HUES48 (cell line): ENCODE measurements around the gene RSRP1.

Experiments
- H3K27ac ChIP-seq: one replicate; pipeline ENCODE4 v1.7.0; 2013; ENCODE audit warnings: low read depth, low read length, inconsistent platforms
- H3K27me3 ChIP-seq: 2 replicates; pipeline ENCODE4 v1.6.1; 2013; ENCODE audit warnings: mild to moderate bottlenecking, low read length; ENCODE audit not compliant: control insufficient read depth, insufficient read depth
- H3K36me3 ChIP-seq: 2 replicates; pipeline ENCODE4 v1.6.1; 2013; ENCODE audit warnings: low read length; ENCODE audit not compliant: control insufficient read depth, insufficient read depth
- H3K4me1 ChIP-seq: 2 replicates; pipeline ENCODE4 v1.6.1; 2013; ENCODE audit warnings: mild to moderate bottlenecking, low read length; ENCODE audit not compliant: control insufficient read depth, insufficient read depth
- H3K4me3 ChIP-seq: 2 replicates; pipeline ENCODE4 v1.5.1; 2013; ENCODE audit warnings: mild to moderate bottlenecking, low read depth, low read length
- H3K9ac ChIP-seq: 2 replicates; pipeline ENCODE4 v1.6.1; 2013; ENCODE audit warnings: mild to moderate bottlenecking, low read depth, low read length, moderate library complexity
- H3K9me3 ChIP-seq: 2 replicates; pipeline ENCODE4 v1.6.1; 2013; ENCODE audit warnings: low read length; ENCODE audit not compliant: control insufficient read depth, insufficient read depth

RSRP1 gene

DNA sequence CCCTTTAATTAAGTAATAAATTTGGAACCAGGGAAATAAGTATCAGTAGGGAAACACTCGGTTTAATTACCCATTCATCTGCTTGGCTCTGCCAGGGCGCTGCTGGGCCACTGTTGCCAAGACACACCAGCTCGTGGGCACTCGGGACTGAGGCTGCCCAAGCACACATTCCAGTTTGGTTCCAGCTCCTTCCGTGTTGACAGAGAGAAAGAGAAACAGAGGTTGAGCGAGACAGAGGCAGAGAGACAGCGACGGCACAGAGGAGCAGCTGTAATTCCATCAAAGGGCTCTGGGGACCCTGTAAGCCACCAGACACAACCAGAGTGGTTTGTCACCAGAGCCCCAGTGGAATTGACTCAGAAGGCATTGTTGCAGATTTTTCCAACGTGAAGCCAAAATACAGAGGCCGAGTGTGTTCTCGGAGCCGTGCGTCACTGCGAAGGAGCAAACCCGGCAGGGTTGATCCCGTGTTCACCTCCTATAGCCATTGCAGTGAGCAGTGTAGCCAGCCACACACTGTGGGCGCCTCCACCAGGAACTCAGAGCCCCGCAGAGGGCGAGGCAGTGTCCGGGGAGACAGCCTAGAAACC, 48.5 kb downstream of the RSRP1 start:
- Histone ChIP-seq H3K9me3 (no peaks in the 10 kb centered on the region), H3K27me3 (no peaks in the 10 kb centered on the region), H3K4me1 (no peaks in the 10 kb centered on the region; the same call in 1 of the 2 replicates), H3K9ac (no peak overlapping the region), H3K4me3 (no peak overlapping the region), H3K27ac (no peak overlapping the region), H3K36me3 (no peaks in the 10 kb centered on the region)

DNA sequence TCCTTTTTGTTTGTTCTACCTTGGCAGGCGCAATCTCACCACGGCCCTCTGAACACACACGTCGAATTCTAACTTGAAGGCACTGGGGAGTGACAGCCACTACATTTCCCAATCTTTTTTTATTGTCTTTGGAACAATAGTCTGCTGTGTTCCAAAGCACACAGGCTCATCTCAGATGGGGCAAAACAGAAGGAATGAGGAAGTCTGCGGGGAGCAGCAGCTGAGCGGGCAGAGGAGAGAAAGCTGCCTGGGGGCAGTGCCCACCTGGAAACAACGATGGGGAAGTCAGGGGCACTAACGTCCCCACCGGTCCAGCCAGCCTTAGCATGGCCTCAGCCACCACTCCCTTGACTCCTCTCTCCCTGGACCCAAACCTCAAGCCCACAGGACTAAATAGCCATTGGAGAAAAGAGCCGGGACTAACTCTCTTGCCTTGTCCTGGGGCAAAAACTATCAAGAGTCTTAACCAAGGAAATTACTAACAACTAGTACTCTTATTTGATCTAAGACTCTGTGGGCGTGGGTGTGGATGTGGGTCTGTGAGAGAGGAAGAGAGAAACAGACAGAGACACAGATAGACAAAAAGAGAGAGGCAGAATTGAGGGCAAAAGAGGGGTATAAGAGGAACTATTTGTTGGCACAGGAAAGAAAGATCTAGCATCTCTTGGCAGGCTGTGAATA, 49.1 kb downstream of the RSRP1 start:
- no peak overlapping the region for H3K27ac ChIP-seq
- no peaks in the 10 kb centered on the region for H3K27me3 ChIP-seq
- H3K4me3 ChIP-seq, result no peak overlapping the region
- H3K4me1 ChIP-seq, result no peaks in the 10 kb centered on the region; the same call in 1 of the 2 replicates
- H3K9me3 ChIP-seq, result no peaks in the 10 kb centered on the region
- H3K9ac ChIP-seq, result no peak overlapping the region
- H3K36me3 ChIP-seq, result no peaks in the 10 kb centered on the region

DNA sequence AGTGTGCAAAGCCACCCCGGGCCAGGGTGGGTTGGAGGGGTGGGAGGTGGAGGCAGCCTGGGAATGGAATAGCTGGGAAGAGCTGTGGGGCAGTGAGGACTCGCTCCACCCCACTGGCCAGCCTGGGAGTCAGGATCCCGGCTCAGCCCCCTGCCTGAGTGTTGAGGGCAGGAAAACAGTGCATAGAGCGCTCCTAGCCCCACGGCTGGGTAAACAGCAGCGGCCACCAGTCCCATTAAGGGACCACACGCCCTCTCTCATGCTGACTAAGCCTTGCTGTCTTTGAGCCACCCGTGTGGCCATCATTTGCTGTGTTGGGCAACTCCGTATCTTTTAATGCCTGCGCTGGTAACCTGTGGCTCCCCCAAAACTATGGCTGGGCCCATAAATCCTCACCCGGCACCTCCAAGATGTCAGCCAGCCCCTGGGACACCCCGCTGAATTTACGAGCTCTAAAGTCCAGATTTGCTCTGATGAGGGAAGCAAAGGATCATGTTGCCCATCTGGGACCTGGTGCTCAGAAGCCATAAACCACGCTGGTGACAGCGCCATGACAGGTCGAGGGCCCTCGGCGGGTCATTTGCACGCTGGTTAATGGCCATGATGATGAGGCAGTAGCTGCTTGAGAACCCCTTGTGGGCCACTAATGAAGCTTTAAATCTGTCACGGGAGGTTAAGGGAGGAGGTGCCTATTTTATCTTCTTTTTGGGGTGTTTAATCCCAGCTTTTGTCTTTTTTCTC, 49.8 kb downstream of the RSRP1 start:
- H3K27ac ChIP-seq, result no peak overlapping the region
- no peaks in the 10 kb centered on the region for H3K36me3 ChIP-seq
- no peaks in the 10 kb centered on the region for H3K9me3 ChIP-seq
- no peaks in the 10 kb centered on the region; the same call in 1 of the 2 replicates for H3K4me1 ChIP-seq
- H3K27me3 ChIP-seq, result no peaks in the 10 kb centered on the region
- H3K9ac ChIP-seq, result no peak overlapping the region
- no peak overlapping the region for H3K4me3 ChIP-seq

DNA sequence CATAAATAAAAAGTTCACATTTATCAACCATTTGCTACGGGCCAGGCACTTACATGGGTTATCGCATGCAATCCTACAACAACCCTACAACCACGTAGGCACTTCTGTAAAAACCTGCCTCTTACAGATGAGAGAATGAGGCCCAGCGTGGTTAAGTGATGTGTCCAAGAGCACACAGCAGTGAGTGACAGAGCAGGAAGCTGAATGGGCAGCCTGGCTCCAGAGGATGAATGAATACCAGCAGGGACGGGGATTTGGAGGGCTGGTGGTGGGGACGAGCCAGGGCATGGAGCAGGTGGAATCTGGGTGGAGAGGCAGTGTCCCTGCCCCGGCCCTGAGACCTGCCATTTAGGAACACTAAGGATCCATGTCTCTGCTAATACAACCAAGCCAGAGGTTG, 50.4 kb downstream of the RSRP1 start:
- Histone ChIP-seq H3K36me3 (no peaks in the 10 kb centered on the region), H3K27me3 (no peaks in the 10 kb centered on the region), H3K9me3 (no peaks in the 10 kb centered on the region), H3K9ac (no peak overlapping the region), H3K4me1 (no peaks in the 10 kb centered on the region; the same call in 1 of the 2 replicates), H3K4me3 (no peak overlapping the region), H3K27ac (no peak overlapping the region)

DNA sequence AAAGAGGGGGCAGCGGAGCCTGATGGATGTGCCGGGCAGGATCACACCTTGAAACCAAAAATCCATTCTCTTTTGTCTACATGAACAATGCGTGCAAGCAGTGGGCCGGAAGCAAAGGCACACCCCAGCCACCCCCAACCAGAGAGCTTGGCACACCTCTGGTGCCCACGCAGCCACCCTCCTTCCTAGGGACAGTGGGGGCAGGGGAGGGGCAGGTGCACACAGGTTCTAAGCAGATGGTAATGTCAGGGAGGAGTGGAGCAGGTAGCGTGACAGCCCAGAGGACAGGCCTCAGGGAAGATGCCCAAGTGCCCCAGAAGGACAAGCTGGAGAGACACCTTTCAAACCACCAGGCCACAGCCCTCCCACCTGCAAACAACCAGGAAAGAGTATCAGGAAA, 51.4 kb downstream of the RSRP1 start:
- Histone ChIP-seq H3K4me3 (no peak overlapping the region), H3K4me1 (no peaks in the 10 kb centered on the region; the same call in 1 of the 2 replicates), H3K9me3 (no peaks in the 10 kb centered on the region), H3K27me3 (no peaks in the 10 kb centered on the region), H3K27ac (no peak overlapping the region), H3K36me3 (no peaks in the 10 kb centered on the region), H3K9ac (no peak overlapping the region)

DNA sequence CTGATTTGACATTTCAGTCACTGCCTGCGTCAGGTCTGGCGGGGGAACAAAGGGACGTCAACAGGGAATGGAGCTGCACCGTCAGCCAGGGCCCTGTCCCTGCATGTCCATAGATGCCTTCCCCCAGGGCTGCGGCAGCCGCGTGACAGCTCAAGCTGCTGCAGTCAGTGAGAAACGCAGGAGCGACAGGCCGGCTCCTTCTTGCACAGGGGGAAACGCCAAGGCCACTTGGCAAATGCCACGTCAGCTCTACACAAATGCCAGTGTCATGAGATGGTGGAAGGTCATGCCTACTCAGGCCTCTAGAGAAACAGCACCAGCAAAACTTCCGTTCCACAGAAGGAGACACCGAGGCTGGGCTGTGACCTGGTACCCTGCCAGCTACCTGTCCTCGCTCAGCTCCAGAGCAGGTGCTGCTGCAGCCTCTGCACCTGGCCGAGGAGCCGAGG, 52.7 kb downstream of the RSRP1 start:
- Histone ChIP-seq H3K27ac (no peak overlapping the region), H3K4me1 (no peaks in the 10 kb centered on the region; the same call in 1 of the 2 replicates), H3K4me3 (no peak overlapping the region), H3K9ac (no peak overlapping the region), H3K27me3 (no peaks in the 10 kb centered on the region), H3K36me3 (no peaks in the 10 kb centered on the region), H3K9me3 (no peaks in the 10 kb centered on the region)

DNA sequence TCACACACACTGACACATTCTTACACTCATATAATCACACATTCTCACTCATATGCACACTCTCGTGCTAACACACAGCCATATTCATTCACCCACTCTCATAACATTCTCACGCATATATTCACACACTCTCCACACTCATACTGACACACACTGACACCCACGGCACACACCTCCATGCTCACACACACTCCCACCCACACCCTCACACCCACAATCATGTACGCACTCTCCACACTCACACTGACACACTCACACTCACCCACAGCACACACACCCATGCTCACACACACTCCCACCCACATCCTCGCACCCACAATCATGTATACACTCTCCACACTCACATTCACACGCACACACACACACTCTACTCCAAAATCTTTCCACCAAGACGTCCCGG, 53.2 kb downstream of the RSRP1 start:
- Histone ChIP-seq H3K36me3 (no peaks in the 10 kb centered on the region), H3K9ac (no peak overlapping the region), H3K4me1 (no peaks in the 10 kb centered on the region; the same call in 1 of the 2 replicates), H3K27me3 (no peaks in the 10 kb centered on the region), H3K27ac (no peak overlapping the region), H3K4me3 (no peak overlapping the region), H3K9me3 (no peaks in the 10 kb centered on the region)

DNA sequence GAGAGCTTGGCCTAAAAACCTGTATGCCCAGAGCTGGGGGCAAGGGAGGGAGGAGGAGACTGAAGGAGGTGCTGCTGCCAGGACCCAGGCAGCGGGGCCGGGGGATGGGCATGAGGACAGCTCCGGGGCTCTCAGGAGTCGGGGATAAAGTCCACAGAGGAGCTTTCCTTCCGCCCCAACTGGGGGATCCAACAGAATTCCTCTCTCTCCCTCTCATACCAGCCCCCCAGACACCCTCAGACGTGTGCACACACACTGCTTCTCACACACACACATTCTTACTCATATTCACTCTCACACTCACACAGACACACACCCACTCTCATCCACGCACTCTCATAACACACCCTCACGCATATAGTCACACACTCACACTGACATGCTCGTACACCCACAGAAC, 54.0 kb downstream of the RSRP1 start:
- no peak overlapping the region for H3K27ac ChIP-seq
- no peaks in the 10 kb centered on the region for H3K4me1 ChIP-seq
- H3K4me3 ChIP-seq, result no peak overlapping the region
- no peaks in the 10 kb centered on the region for H3K9me3 ChIP-seq
- H3K9ac ChIP-seq, result no peak overlapping the region
- H3K36me3 ChIP-seq, result no peaks in the 10 kb centered on the region
- H3K27me3 ChIP-seq, result no peaks in the 10 kb centered on the region
